ENCODE data around the gene ITGA1. TPM values are rescaled to one million over a fixed set of nuclear protein-coding genes. Genes with fewer than 3 reads are reported as not detected.

Gene ITGA1
- total and polyA plus RNA-seq, 2 of the 8 experiments (the other 6 are each of a cell fraction or from before 2014, with no cell fraction given) = 2.3 to 9.0 TPM

- Histone ChIP-seq H2BK5ac (ENCODE audit: low read depth, low read length) (no peak overlapping the region), H4K20me1 (replicated peaks in 1 of 2; ENCODE audit: control insufficient read depth in 1 of 2, insufficient read depth in 2 of 2, low read length in 2 of 2) (no peaks in the 10 kb centered on the region), H3K23me2 (ENCODE audit: low read depth, low read length) (peaks cover 10% of the 10 kb centered on the region; the same call in 1 of the 2 replicates), H3K79me1 (ENCODE audit: low read depth, low read length) (no peaks in the 10 kb centered on the region), H3K4ac (replicated peaks; ENCODE audit: insufficient read length, low read depth, low read length) (no peak overlapping the region), H3K18ac (ENCODE audit: extremely low read depth, low read length) (no peak overlapping the region), H3K4me1 (replicated peaks in 1 of 4; ENCODE audit: control insufficient read depth in 3 of 4, insufficient read depth in 4 of 4, low read length in 3 of 4) (peaks cover 0 to 2% (median 0%) of the 10 kb centered on the region in 4 experiments; a peak in 1 of 7 replicates), H2AFZ (ENCODE audit: low read length) (no peak overlapping the region), H2BK15ac (ENCODE audit: low read length) (no peak overlapping the region), H3K9ac (replicated peaks in 1 of 4; ENCODE audit: extremely low read depth in 1 of 4, low read depth in 3 of 4, low read length in 3 of 4) (no peak overlapping the region), H2BK120ac (replicated peaks; ENCODE audit: low read depth, low read length) (no peak overlapping the region), H3K27me3 (replicated peaks in 1 of 4; ENCODE audit: control insufficient read depth in 3 of 4, extremely low read depth in 1 of 4, insufficient read depth in 3 of 4, low read length in 3 of 4) (no peaks in the 10 kb centered on the region), H4K91ac (replicated peaks; ENCODE audit: insufficient read length, low read length) (no peak overlapping the region), H3K14ac (ENCODE audit: insufficient read length) (no peak overlapping the region), H2AK5ac (ENCODE audit: low read depth, low read length) (no peak overlapping the region), H4K5ac (ENCODE audit: insufficient read length, low read depth, low read length) (no peak overlapping the region), H3K56ac (replicated peaks; ENCODE audit: insufficient read length, low read depth, low read length) (no peak overlapping the region), H4K8ac (ENCODE audit: extremely low read depth, insufficient read depth, low read length) (no peak overlapping the region), H2BK20ac (ENCODE audit: low read length) (no peak overlapping the region), H3K27ac (ENCODE audit: low read depth, low read length) (no peak overlapping the region), H3K23ac (ENCODE audit: insufficient read length) (no peak overlapping the region), H3K79me2 (ENCODE audit: control insufficient read depth in 1 of 2, insufficient read depth in 2 of 2, low read length in 2 of 2) (0 out of 4 replicates have a peak, but pooled peaks cover 0 to 9% of the 10 kb centered on the region in 2 experiments), H3K4me3 (ENCODE audit: extremely low read depth in 1 of 4, insufficient read depth in 2 of 4, low read depth in 3 of 4, low read length in 4 of 4) (peak overlapping the region in 1 of 4 experiments; percentile 96; a peak in 2 of 8 replicates), H3K4me2 (ENCODE audit: insufficient read depth in 1 of 2, low read depth in 2 of 2, low read length in 2 of 2) (peak overlapping the region in 1 of 2 experiments; percentile 88; a peak in 2 of 4 replicates), H3K36me3 (ENCODE audit: control insufficient read depth in 2 of 4, insufficient read depth in 4 of 4, low read length in 3 of 4) (0 out of 8 replicates have a peak, but pooled peaks cover 0 to 3% (median 0%) of the 10 kb centered on the region in 4 experiments), H3K9me3 (ENCODE audit: insufficient read depth in 2 of 2, low read depth in 1 of 2, low read length in 1 of 2) (no peaks in the 10 kb centered on the region), H2BK12ac (ENCODE audit: low read depth, low read length) (no peak overlapping the region)
- WGBS, 2 experiments (ENCODE audit: extremely low coverage in 1 of 2, insufficient coverage in 1 of 2, insufficient read length in 1 of 2, insufficient replicate concordance in 2 of 2, low coverage in 1 of 2, low lambda C conversion rate in 2 of 2, missing lambda C conversion rate in 1 of 2) = 100% methylated on average over 1 of the region's 1 CpG; no CpG with 5 or more reads in 1 of the 2 experiments
- ChIA-PET POLR2A (ENCODE audit: partially characterized antibody) (interaction anchor here (1.1 to 1.5 kb wide), 2 partner anchors 10 to 12 kb away, joined by 3 to 6 read pairs; no protein-coding TSS in a partner anchor), CTCF (ENCODE audit: partially characterized antibody) (interaction anchor here (0.7 to 5.1 kb wide), 3 partner anchors 11 to 96 kb away, joined by 3 to 39 read pairs (median 3); no protein-coding TSS in a partner anchor)
- DNase-seq (ENCODE audit: low read depth in 1 of 2, low spot score in 2 of 2) (no peak), FAIRE-seq (no peak)
- TF ChIP-seq KDM1A (IDR thresholded peaks at IDR 0.05; ENCODE audit: borderline replicate concordance, low read length) (no peak), SP2 (IDR thresholded peaks at IDR 0.05; ENCODE audit: low read length) (no peak), KDM4A (IDR thresholded peaks at IDR 0.05; ENCODE audit: low read depth, low read length, severe bottlenecking) (no peak), EGR1 (IDR thresholded peaks at IDR 0.05; ENCODE audit: borderline replicate concordance, low read depth, low read length) (no peak), RXRA (IDR thresholded peaks at IDR 0.05; ENCODE audit: insufficient read depth, low read depth, low read length) (no peak), USF2 (IDR thresholded peaks at IDR 0.05; ENCODE audit: low read length) (no peak), TCF12 (IDR thresholded peaks at IDR 0.05; ENCODE audit: low read depth, low read length) (no peak), POLR2A (IDR thresholded peaks at IDR 0.05; ENCODE audit: control extremely low read depth in 1 of 2, low read depth in 2 of 2, low read length in 2 of 2) (no peak), ATF2 (IDR thresholded peaks at IDR 0.05; ENCODE audit: low read length) (no peak), SAP30 (IDR thresholded peaks at IDR 0.05; ENCODE audit: insufficient read depth, insufficient replicate concordance, low read length) (no peak), RFX5 (IDR thresholded peaks at IDR 0.05; ENCODE audit: borderline replicate concordance, low read depth, low read length) (no peak)
These were observed 1.7 kb downstream of the ITGA1 start for GRCh38 chr5:52789378-52789777.
